Neural crest cell (in vitro differentiated cells): ENCODE measurements around the gene NAB1. TPM values are rescaled to one million over a fixed set of nuclear protein-coding genes. Genes with fewer than 3 reads are reported as not detected.

Source experiments
- DNase-seq: peaks from one replicate; pipeline ENCODE4 v3.0.0; 2021; ENCODE audit warnings: low read depth, mixed read lengths, low spot score
- H3K27ac Mint-ChIP-seq: one replicate; pipeline ENCODE4 v1.8.0; 2021; ENCODE audit warnings: mild to moderate bottlenecking, mixed read lengths; ENCODE audit not compliant: unreplicated experiment
- H3K27me3 Mint-ChIP-seq: 2 replicates; pipeline ENCODE4 v1.8.0; 2021; ENCODE audit warnings: low read depth, mild to moderate bottlenecking, mixed read lengths
- H3K36me3 Mint-ChIP-seq: 2 replicates; pipeline ENCODE4 v1.8.0; 2021; ENCODE audit warnings: low read depth, mild to moderate bottlenecking, mixed read lengths
- H3K4me1 Mint-ChIP-seq: 2 replicates; pipeline ENCODE4 v1.8.0; 2021; ENCODE audit warnings: mixed read lengths
- H3K4me3 Mint-ChIP-seq: one replicate; pipeline ENCODE4 v1.8.0; 2021; ENCODE audit warnings: mild to moderate bottlenecking, mixed read lengths
- H3K9me3 Mint-ChIP-seq: 2 replicates; pipeline ENCODE4 v1.8.0; 2021; ENCODE audit warnings: mixed read lengths
- CTCF ChIP-seq: fragments of 200-600 bp; sonication (generic); conservative IDR thresholded peaks from 2 replicates; pipeline ENCODE4 v1.5.0; 2021; ENCODE audit warnings: antibody characterized with exemption, mild to moderate bottlenecking
- total RNA-seq: library from RNA; stranded (reverse); gene quantifications from 2 replicates; pipeline ENCODE4 v1.2.1, GENCODE V29; 2021

The NAB1 gene
- total RNA-seq, 1 donor from 2014 or later: 42.4 TPM

DNA sequence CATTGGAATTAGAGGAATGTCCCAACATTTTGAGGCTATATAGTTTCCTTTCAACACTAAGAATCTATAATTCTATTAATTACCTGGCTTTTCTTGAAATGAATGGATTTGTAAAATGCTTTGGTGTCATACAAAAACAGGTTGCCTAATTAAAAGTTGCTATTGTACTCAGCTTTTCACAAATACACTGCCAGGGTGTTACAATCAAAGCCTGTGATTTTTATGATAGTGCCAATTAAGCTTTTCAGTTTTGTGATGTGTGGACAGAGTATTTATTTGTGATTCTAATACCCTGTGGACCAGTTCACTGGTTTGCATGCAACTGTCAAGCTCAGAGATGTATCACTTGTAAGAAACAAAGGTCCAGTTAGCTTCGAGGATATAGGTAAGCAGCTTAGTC is 71.8 kb downstream of the NAB1 start:
- H3K9me3 Mint-ChIP-seq: peaks cover 4% of the 10 kb centered on the region

DNA sequence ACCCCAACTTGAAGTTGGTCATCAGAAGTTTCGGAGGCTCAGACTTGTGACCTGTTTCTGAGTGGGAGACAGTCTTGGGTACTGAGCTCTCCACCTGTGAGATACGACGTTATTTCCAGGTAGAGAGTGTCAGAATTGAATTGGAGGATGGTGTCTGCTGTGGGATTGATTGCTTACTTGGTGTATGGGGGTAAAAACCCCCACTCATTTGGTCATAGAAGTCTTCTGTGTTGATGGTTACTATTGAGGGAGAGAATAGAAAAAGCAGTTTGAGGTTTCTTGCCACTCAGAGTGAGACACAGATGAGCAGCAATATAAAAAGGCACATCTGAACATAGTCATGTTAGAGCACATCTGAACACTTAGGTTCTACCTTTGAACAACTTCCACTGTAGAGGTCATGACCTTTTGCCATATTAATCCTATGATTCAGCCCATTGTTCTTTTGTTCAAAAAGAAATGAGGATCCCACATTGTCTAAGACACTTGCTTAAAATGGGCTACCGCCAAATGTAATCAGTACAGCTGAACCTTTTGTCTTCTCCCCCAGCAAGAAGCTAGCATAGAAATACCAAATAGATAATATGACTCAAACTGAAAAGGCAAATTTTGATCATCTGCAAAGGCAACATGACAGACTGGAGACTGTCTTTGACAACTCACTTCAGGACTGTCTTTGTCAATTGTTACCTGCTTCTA is 73.3 kb downstream of the NAB1 start:
- H3K4me1 Mint-ChIP-seq: no peaks in the 10 kb centered on the region
- no peaks in the 10 kb centered on the region for H3K9me3 Mint-ChIP-seq
- H3K36me3 Mint-ChIP-seq: no peaks in the 10 kb centered on the region
- no peaks in the 10 kb centered on the region for H3K27me3 Mint-ChIP-seq
- H3K4me3 Mint-ChIP-seq: no peak overlapping the region
- no peak overlapping the region for H3K27ac Mint-ChIP-seq
- no peak for DNase-seq
- no peak for TF ChIP-seq CTCF

More for the DNA sequence above, 71.8 kb downstream of the NAB1 start:
- no peaks in the 10 kb centered on the region for H3K27me3 Mint-ChIP-seq
- TF ChIP-seq CTCF: no peak
- H3K4me3 Mint-ChIP-seq: no peak overlapping the region
- no peaks in the 10 kb centered on the region for H3K4me1 Mint-ChIP-seq
- DNase-seq: no peak
- H3K27ac Mint-ChIP-seq: no peak overlapping the region
- no peaks in the 10 kb centered on the region for H3K36me3 Mint-ChIP-seq

- Mint-ChIP-seq H3K9me3 (no peaks in the 10 kb centered on the region), H3K4me1 (no peaks in the 10 kb centered on the region), H3K36me3 (no peaks in the 10 kb centered on the region), H3K27me3 (no peaks in the 10 kb centered on the region), H3K4me3 (no peak overlapping the region), H3K27ac (no peak overlapping the region)
- TF ChIP-seq CTCF: no peak
- no peak for DNase-seq
Observed at GRCh38 chr2:190722835-190723234, 74.0 kb downstream of the NAB1 start.

GRCh38 chr2:190723397-190724090 is 74.7 kb downstream of the NAB1 start:
- no peak overlapping the region for H3K4me3 Mint-ChIP-seq
- H3K27ac Mint-ChIP-seq: no peak overlapping the region
- TF ChIP-seq CTCF: no peak
- no peaks in the 10 kb centered on the region for H3K9me3 Mint-ChIP-seq
- no peak for DNase-seq
- H3K36me3 Mint-ChIP-seq: no peaks in the 10 kb centered on the region
- no peaks in the 10 kb centered on the region for H3K4me1 Mint-ChIP-seq
- no peaks in the 10 kb centered on the region for H3K27me3 Mint-ChIP-seq

DNA sequence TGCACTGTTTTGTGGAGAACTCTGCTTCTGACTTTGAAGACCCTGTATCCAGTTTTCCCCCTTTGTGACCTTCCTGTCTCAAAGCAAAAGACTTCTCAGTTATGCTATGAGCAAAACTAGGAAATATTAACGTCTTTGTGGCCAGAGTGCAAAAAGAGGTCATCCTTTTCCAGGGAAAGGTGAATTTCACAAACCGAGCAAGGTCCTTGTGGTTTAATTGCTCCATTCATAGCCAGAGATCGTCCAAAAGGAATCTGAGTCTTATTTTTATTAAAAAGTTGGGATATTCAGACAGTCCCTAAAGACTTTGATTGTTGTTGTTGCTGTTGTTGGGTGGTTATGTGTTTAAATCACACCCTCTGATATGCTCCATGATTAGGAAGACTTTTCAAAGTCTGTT is 77.4 kb downstream of the NAB1 start:
- no peak overlapping the region for H3K27ac Mint-ChIP-seq
- no peak for DNase-seq
- no peak overlapping the region for H3K4me3 Mint-ChIP-seq
- H3K27me3 Mint-ChIP-seq: no peaks in the 10 kb centered on the region
- no peak for TF ChIP-seq CTCF
- no peaks in the 10 kb centered on the region for H3K36me3 Mint-ChIP-seq
- no peaks in the 10 kb centered on the region for H3K4me1 Mint-ChIP-seq
- no peaks in the 10 kb centered on the region for H3K9me3 Mint-ChIP-seq
